Tibial nerve (tissue), 4 donors: Measurements from ENCODE around the gene SHROOM3. TPM values are rescaled to one million over a fixed set of nuclear protein-coding genes. Genes with fewer than 3 reads are reported as not detected.
A peak's percentile ranks its signal among the peaks of the same experiment; 100 is the strongest.

Experiments
- DNase-seq, 2 donors: peaks; one replicate each; pipeline ENCODE4 v3.0.0-alpha.2; 2019; ENCODE audit warnings: low spot score in 2 of 2
- H3K27ac ChIP-seq, 4 donors: fragments of 200-600 bp; sonication (generic) in 3 of 4; one replicate each; pipeline ENCODE4 v1.5.1; 2017 to 2019; ENCODE audit warnings: mild to moderate bottlenecking in 1 of 4
- H3K27me3 ChIP-seq, 2 donors: fragments of 200-600 bp; sonication (generic) in 1 of 2; one replicate each; pipeline versions ENCODE4 v1.5.1 to v1.6.0; 2017 to 2019
- H3K36me3 ChIP-seq, 3 donors: fragments of 200-600 bp; sonication (generic); one replicate each; pipeline ENCODE4 v1.5.1; 2018 to 2019
- H3K4me1 ChIP-seq, 4 donors: fragments of 200-600 bp; sonication (generic) in 3 of 4; one replicate each; pipeline ENCODE4 v1.5.1; 2017 to 2019
- H3K4me3 ChIP-seq, 4 donors: fragments of 200-600 bp; sonication (generic) in 3 of 4; one replicate each; pipeline ENCODE4 v1.5.1; 2017 to 2019; ENCODE audit warnings: mild to moderate bottlenecking in 1 of 4, moderate library complexity in 1 of 4
- H3K9me3 ChIP-seq, 4 donors: fragments of 200-600 bp; sonication (generic) in 3 of 4; one replicate each; pipeline ENCODE4 v1.5.1; 2017 to 2019
- EP300 ChIP-seq, 2 donors: sonication (generic); formaldehyde crosslinking; IDR thresholded peaks; one replicate each; pipeline ENCODE4 v1.6.1; 2017; ENCODE audit warnings: antibody characterized with exemption in 2 of 2, mild to moderate bottlenecking in 1 of 2
- POLR2A ChIP-seq, 2 donors: fragments of 450-650 bp; IDR thresholded peaks; one replicate each; pipeline ENCODE4 v1.6.1; 2017; ENCODE audit warnings: antibody characterized with exemption in 2 of 2, mild to moderate bottlenecking in 2 of 2, moderate library complexity in 2 of 2
- WGBS, 2 donors: methylation state at CpG; one replicate each; pipeline ENCODE4 v1.1.5; 2018; 5-methylcytosine and 5-hydroxymethylcytosine counted together
- total RNA-seq, 4 donors: library from RNA; depleted of rRNA; stranded (reverse); fragments of >200 nt; gene quantifications; one replicate each; pipeline ENCODE4 v1.1.0, GENCODE V29; 2016
- TF ChIP-seq, protein P1 (sequence below), 5 experiments: fragments of 200-600 bp in 3 of 5; fragments of 450-650 bp in 2 of 5; sonication (generic) in 3 of 5; IDR thresholded peaks; one replicate each; pipeline ENCODE4 v1.5.1; 2016 to 2019; ENCODE audit warnings: antibody characterized with exemption in 5 of 5, mild to moderate bottlenecking in 3 of 5, moderate library complexity in 2 of 5

Gene SHROOM3
- total RNA-seq, 4 donors from 2014 or later, result 28.0 to 49.8 (median 37.9) TPM

DNA sequence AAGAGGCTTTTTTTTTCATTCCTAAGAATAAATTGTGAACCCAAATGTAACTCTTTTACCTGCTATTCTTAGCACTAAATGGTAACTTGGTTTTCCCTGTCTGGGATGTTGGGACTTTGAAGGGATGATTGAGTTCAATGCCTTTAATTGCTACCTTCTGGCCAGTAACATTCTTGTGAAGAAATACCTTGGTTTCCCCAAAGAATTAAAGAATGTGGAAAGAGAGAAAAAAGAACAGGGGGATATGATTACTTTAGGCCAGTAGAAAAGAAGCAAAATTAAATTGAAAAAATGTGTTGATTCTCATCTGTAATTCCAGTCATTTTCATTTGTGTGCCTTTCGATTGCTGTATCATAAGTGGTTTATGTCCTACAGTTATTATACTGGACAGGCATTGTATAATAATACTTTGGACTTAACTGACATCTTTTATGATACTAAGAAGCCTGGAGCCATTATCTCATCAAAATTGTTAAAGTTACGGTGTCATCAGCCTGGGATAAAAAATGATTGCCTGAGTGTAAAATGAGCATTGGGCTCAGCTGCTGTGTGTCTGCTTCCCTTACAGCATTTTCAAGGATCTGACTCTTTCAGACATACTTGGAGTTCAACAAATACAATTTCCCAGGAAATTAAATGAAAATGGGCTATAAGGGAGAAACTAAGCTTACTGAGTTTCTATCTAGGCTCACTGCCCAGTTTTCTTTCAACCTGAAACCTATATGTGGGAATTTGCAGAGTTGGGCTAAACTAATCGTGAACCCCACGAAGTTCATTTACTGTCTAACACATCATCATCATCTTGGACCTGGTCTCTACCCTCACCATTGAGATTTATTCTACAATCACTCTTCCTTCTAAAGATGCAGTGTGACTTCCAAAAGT lies 146.3 kb downstream of the SHROOM3 start:
- Histone ChIP-seq H3K27me3 (peaks cover 0 to 3% of the 10 kb centered on the region in 2 donors), H3K4me1 (peaks cover 0 to 7% (median 2%) of the 10 kb centered on the region in 4 donors), H3K27ac (peak overlapping the region in 1 of 4 donors; percentile 37), H3K9me3 (no peaks in the 10 kb centered on the region), H3K36me3 (no peaks in the 10 kb centered on the region), H3K4me3 (no peak overlapping the region)
- WGBS, 2 donors, result 80 to 85% methylated on average over 4 of the region's 4 CpGs
- TF ChIP-seq EP300 (IDR thresholded peaks at IDR 0.05), result no peak
- TF ChIP-seq, protein P1, sequence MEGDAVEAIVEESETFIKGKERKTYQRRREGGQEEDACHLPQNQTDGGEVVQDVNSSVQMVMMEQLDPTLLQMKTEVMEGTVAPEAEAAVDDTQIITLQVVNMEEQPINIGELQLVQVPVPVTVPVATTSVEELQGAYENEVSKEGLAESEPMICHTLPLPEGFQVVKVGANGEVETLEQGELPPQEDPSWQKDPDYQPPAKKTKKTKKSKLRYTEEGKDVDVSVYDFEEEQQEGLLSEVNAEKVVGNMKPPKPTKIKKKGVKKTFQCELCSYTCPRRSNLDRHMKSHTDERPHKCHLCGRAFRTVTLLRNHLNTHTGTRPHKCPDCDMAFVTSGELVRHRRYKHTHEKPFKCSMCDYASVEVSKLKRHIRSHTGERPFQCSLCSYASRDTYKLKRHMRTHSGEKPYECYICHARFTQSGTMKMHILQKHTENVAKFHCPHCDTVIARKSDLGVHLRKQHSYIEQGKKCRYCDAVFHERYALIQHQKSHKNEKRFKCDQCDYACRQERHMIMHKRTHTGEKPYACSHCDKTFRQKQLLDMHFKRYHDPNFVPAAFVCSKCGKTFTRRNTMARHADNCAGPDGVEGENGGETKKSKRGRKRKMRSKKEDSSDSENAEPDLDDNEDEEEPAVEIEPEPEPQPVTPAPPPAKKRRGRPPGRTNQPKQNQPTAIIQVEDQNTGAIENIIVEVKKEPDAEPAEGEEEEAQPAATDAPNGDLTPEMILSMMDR (IDR thresholded peaks at IDR 0.05), result no peak
- no peak for TF ChIP-seq POLR2A (IDR thresholded peaks at IDR 0.05)
- DNase-seq, result no peak

DNA sequence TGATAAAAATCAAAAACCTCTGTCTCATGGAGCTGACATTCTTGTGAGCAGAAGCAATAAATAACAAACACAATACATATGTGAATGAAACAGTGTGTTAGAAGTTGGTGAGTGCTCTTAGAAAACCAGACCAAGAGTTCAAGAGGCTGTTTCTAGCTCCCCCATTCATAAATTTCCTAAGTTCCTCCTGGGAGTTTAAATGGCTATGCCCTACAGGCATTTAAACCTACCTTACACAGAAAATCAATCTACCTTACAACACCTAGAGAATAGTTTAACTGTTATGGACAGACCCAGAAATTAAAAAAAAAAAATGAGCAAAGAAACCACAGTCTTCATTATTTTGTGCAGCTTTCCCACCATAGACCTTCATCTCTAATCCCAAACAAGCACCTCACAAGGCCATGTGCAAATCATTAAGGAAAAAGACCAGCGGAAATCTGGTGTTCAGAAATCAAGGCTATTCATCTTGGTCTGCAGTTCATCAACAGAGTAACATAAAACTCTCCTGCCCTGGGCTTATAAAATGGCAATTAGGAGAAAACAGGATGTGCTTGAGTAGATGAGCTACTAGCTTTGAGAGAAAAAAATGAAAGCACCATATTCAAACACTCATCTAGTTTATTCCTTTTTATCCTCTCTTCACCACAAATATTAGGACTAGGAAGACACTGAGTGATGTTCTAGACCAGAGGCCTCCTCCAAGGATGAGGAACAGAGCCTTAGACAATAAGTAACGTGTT lies 147.2 kb downstream of the SHROOM3 start:
- H3K27ac ChIP-seq, result no peak overlapping the region
- H3K4me1 ChIP-seq, result peaks cover 0 to 7% (median 2%) of the 10 kb centered on the region in 4 donors
- H3K27me3 ChIP-seq, result peaks cover 0 to 3% of the 10 kb centered on the region in 2 donors
- H3K36me3 ChIP-seq, result no peaks in the 10 kb centered on the region
- H3K9me3 ChIP-seq, result no peaks in the 10 kb centered on the region
- no peak for DNase-seq
- WGBS, 2 donors, result 74 to 84% methylated on average over 2 of the region's 2 CpGs
- no peak overlapping the region for H3K4me3 ChIP-seq
- TF ChIP-seq POLR2A (IDR thresholded peaks at IDR 0.05), result no peak
- TF ChIP-seq EP300 (IDR thresholded peaks at IDR 0.05), result no peak
- TF ChIP-seq, protein P1 (IDR thresholded peaks at IDR 0.05), result no peak

- WGBS, 2 donors, result 89 to 90% methylated on average over 3 of the region's 3 CpGs
- Histone ChIP-seq H3K4me1 (peaks cover 0 to 7% (median 2%) of the 10 kb centered on the region in 4 donors), H3K27me3 (peaks cover 0 to 3% of the 10 kb centered on the region in 2 donors), H3K4me3 (no peak overlapping the region), H3K27ac (no peak overlapping the region), H3K36me3 (no peaks in the 10 kb centered on the region), H3K9me3 (no peaks in the 10 kb centered on the region)
- no peak for TF ChIP-seq EP300 (IDR thresholded peaks at IDR 0.05)
- no peak for DNase-seq
Measured at GRCh38 chr4:76582817-76583087, 147.7 kb downstream of the SHROOM3 start.

- Histone ChIP-seq H3K9me3 (no peaks in the 10 kb centered on the region), H3K4me1 (peaks cover 0 to 10% (median 2%) of the 10 kb centered on the region in 4 donors), H3K4me3 (no peak overlapping the region), H3K27ac (no peak overlapping the region), H3K36me3 (no peaks in the 10 kb centered on the region), H3K27me3 (peaks cover 0 to 3% of the 10 kb centered on the region in 2 donors)
- WGBS, 2 donors, result 81 to 85% methylated on average over 9 of the region's 9 CpGs
- TF ChIP-seq EP300 (IDR thresholded peaks at IDR 0.05), result no peak
- TF ChIP-seq, protein P1 (IDR thresholded peaks at IDR 0.05), result no peak
- no peak for TF ChIP-seq POLR2A (IDR thresholded peaks at IDR 0.05)
- DNase-seq, result no peak
Measured at GRCh38 chr4:76584241-76585152, 149.5 kb downstream of the SHROOM3 start.

GRCh38 chr4:76585272-76585671 lies 150.2 kb downstream of the SHROOM3 start:
- peaks cover 0 to 3% of the 10 kb centered on the region in 2 donors for H3K27me3 ChIP-seq
- H3K36me3 ChIP-seq, result no peaks in the 10 kb centered on the region
- H3K4me1 ChIP-seq, result peaks cover 0 to 17% (median 2%) of the 10 kb centered on the region in 4 donors
- H3K27ac ChIP-seq, result no peak overlapping the region
- TF ChIP-seq POLR2A (IDR thresholded peaks at IDR 0.05) (no peak), EP300 (IDR thresholded peaks at IDR 0.05) (no peak)
- TF ChIP-seq, protein P1 (IDR thresholded peaks at IDR 0.05), result no peak
- DNase-seq, result no peak
- H3K4me3 ChIP-seq, result no peak overlapping the region
- H3K9me3 ChIP-seq, result no peaks in the 10 kb centered on the region
- WGBS, 2 donors, result 73% methylated on average over 5 of the region's 5 CpGs
